GM12878 (cell line): ENCODE data around the gene TREML1. TPM values are rescaled to one million over a fixed set of nuclear protein-coding genes. Genes with fewer than 3 reads are reported as not detected.

Experiments
- ATAC-seq: fragments of 200-7000 bp; cut with Tn5 transposase; 3 replicates; pipeline ENCODE4 v1.9.1; 2020; ENCODE audit warnings: mild to moderate bottlenecking, moderate library complexity
- BruUV-seq: library from RNA; stranded (reverse); fragments of 400-500 nt; replicated peaks from 2 replicates; lab custom pipeline; 2021; lab: Mats Ljungman, UMichigan
- CTCF ChIA-PET: fragments of 300-600 bp; sonication (Branson Sonifier 250); formaldehyde crosslinking; extraction: SDS; loops from one replicate; lab custom pipeline; 2021; ENCODE audit warnings: inconsistent platforms; lab: Yijun Ruan, JAX
- POLR2A ChIA-PET: fragments of 350-600 bp; formaldehyde crosslinking; extraction: SDS; loops from one replicate; lab custom pipeline; 2021; ENCODE audit warnings: inconsistent platforms; lab: Charles Lee
- RAD21 ChIA-PET: fragments of 300-600 bp; sonication (Branson Sonifier 250); formaldehyde crosslinking; loops from one replicate; lab custom pipeline; 2023; ENCODE audit warnings: antibody characterized with exemption; ENCODE audit not compliant: unreplicated experiment; lab: Charles Lee
- SMC1A ChIA-PET: fragments of 300-600 bp; sonication (Branson Sonifier 250); formaldehyde crosslinking; loops from one replicate; lab custom pipeline; 2023; ENCODE audit not compliant: unreplicated experiment, uncharacterized antibody; lab: Charles Lee
- DNase-seq: peaks from one replicate; pipeline ENCODE4 v3.0.0-alpha.2; 2011; ENCODE audit warnings: low read depth, low spot score
- FAIRE-seq: peaks from 3 replicates; lab custom pipeline; 2011; peaks lifted over from hg19 to GRCh38; lab: Jason Lieb, UNC
- H2AFZ ChIP-seq: 2 replicates; pipeline ENCODE4 v1.6.0; 2011; ENCODE audit warnings: low read depth, low read length, control low read depth; ENCODE audit not compliant: control insufficient read depth
- H3K27ac ChIP-seq: 2 replicates; pipeline ENCODE4 v1.5.1; 2011; ENCODE audit warnings: control low read depth; ENCODE audit not compliant: control insufficient read depth, insufficient read depth
- H3K27me3 ChIP-seq, 2 experiments: replicated peaks in 1 of 2; 2 replicates each; pipeline versions ENCODE4 v1.6.0 to v1.6.1; 2011; ENCODE audit warnings: low read length in 1 of 2; ENCODE audit not compliant: control insufficient read depth in 2 of 2, insufficient read depth in 2 of 2
- H3K36me3 ChIP-seq, 2 experiments: 2 replicates each; pipeline ENCODE4 v1.5.1; 2011; ENCODE audit warnings: low read length in 1 of 2; ENCODE audit not compliant: control insufficient read depth in 2 of 2, insufficient read depth in 2 of 2
- H3K4me1 ChIP-seq: 2 replicates; pipeline ENCODE4 v1.6.1; 2011; ENCODE audit warnings: mild to moderate bottlenecking, low read length, moderate library complexity, mixed read lengths; ENCODE audit not compliant: control insufficient read depth, insufficient read depth
- H3K4me2 ChIP-seq: 2 replicates; pipeline ENCODE4 v1.6.0; 2011; ENCODE audit warnings: control low read depth; ENCODE audit not compliant: control insufficient read depth, insufficient read depth
- H3K4me3 ChIP-seq: fragments of 200-600 bp; sonication (generic); 2 replicates; pipeline ENCODE4 v1.5.1; 2016
- H3K79me2 ChIP-seq: 2 replicates; pipeline ENCODE4 v1.6.0; 2011; ENCODE audit warnings: low read length; ENCODE audit not compliant: control insufficient read depth, insufficient read depth
- H3K9ac ChIP-seq: 2 replicates; pipeline ENCODE4 v1.8.0; 2011; ENCODE audit warnings: low read length, control low read depth, mixed read lengths; ENCODE audit not compliant: control insufficient read depth, insufficient read depth
- H3K9me3 ChIP-seq: replicated peaks from 3 replicates; pipeline ENCODE4 v1.5.1; 2011; ENCODE audit warnings: mild to moderate bottlenecking, low read length; ENCODE audit not compliant: control insufficient read depth, insufficient read depth
- H4K20me1 ChIP-seq: 2 replicates; pipeline ENCODE4 v1.6.0; 2011; ENCODE audit not compliant: control insufficient read depth, insufficient read depth
- CEBPZ ChIP-seq: fragments of 150-350 bp; IDR thresholded peaks from 2 replicates; pipeline ENCODE4 v1.6.1; 2016; ENCODE audit warnings: low read depth, low read length
- CREM ChIP-seq: IDR thresholded peaks from 2 replicates; pipeline ENCODE4 v1.6.1; 2014; ENCODE audit warnings: antibody characterized with exemption, low read depth
- HDGF ChIP-seq: fragments of 450-650 bp; IDR thresholded peaks from 2 replicates; pipeline ENCODE4 v1.6.1; 2016; ENCODE audit warnings: antibody characterized with exemption
- IRF3 ChIP-seq: fragments of 450-650 bp; IDR thresholded peaks from 2 replicates; pipeline ENCODE4 v1.6.1; 2014; ENCODE audit warnings: mild to moderate bottlenecking
- LARP7 ChIP-seq: fragments of 450-650 bp; IDR thresholded peaks from 2 replicates; pipeline ENCODE4 v1.6.1; 2017; ENCODE audit warnings: mild to moderate bottlenecking
- MAX ChIP-seq: IDR thresholded peaks from 2 replicates; pipeline ENCODE4 v1.6.1; 2012; ENCODE audit warnings: low read depth, low read length, improper control_type of control experiment
- RCOR1 ChIP-seq: conservative IDR thresholded peaks from 2 replicates; pipeline ENCODE4 v1.6.1; 2012; ENCODE audit warnings: low read depth, low read length, improper control_type of control experiment
- SMC3 ChIP-seq: IDR thresholded peaks from 2 replicates; pipeline ENCODE4 v1.6.1; 2011; ENCODE audit warnings: low read length, improper control_type of control experiment, borderline replicate concordance
- TARDBP ChIP-seq: IDR thresholded peaks from 2 replicates; pipeline ENCODE4 v1.6.1; 2016; ENCODE audit warnings: borderline replicate concordance
- TBL1XR1 ChIP-seq: IDR thresholded peaks from 2 replicates; pipeline ENCODE4 v1.6.1; 2012; ENCODE audit warnings: low read depth, low read length, improper control_type of control experiment
- WGBS: methylation state at CpG from one replicate; pipeline ENCODE4 v1.1.6; 2016; ENCODE audit warnings: low lambda C conversion rate; ENCODE audit not compliant: insufficient replicate concordance, insufficient coverage; ENCODE audit errors: missing lambda C conversion rate; 5-methylcytosine and 5-hydroxymethylcytosine counted together
- in situ Hi-C: fragments of 300-500 bp; cut with MboI; formaldehyde crosslinking; loops from 9 replicates; pipeline ENCODE4 v1.14.3; 2018; ENCODE audit warnings: mixed read lengths
- intact Hi-C: fragments of 100-400 bp; cut with micrococcal nuclease; formaldehyde crosslinking; loops from one replicate; pipeline ENCODE4 v1.14.2; 2022; ENCODE audit not compliant: unreplicated experiment
- polyA plus RNA-seq, 11 experiments: library from polyadenylated mRNA; depleted of rRNA in 4 of 11; unstranded in 6 of 11; stranded (reverse) in 5 of 11; fragments of >200 nt; fragmentation: Nextera tagmentation in 4 of 11; fragmentation: Illumina TruSeq in 1 of 11; extraction: Ambion mirVana in 4 of 11; extraction: Trizol in 1 of 11; gene quantifications; 1 replicate in 1 of 11; 2 replicates in 10 of 11; pipeline versions ENCODE4 v1.2.1 to v1.2.3, GENCODE V29; 2011 to 2016; ENCODE audit warnings: inconsistent platforms in 2 of 11, missing spikeins in 2 of 11, low read depth in 1 of 11
- total RNA-seq, 4 experiments: library from RNA; depleted of rRNA in 3 of 4; stranded (reverse); fragments of >200 nt in 3 of 4; fragmentation: Illumina TruSeq in 1 of 4; extraction: Trizol in 1 of 4; gene quantifications; 2 replicates each; pipeline versions ENCODE4 v1.2.1 to v1.2.3, GENCODE V29; 2013 to 2021

Gene TREML1
- total and polyA plus RNA-seq, 10 of the 15 experiments (the other 5 are each of a cell fraction or from before 2014, with no cell fraction given): 0.21 TPM; not detected in 9

GRCh38 chr6:41147917-41148316, 6.2 kb downstream of the TREML1 start:
- TF ChIP-seq HDGF (no peak), MAX (no peak)
- Histone ChIP-seq H3K79me2 (no peaks in the 10 kb centered on the region), H3K4me1 (no peaks in the 10 kb centered on the region), H3K27ac (no peak overlapping the region), H3K9ac (no peak overlapping the region), H3K9me3 (no peaks in the 10 kb centered on the region), H3K27me3 (no peaks in the 10 kb centered on the region; a peak in 1 of 4 replicates), H3K4me3 (no peak overlapping the region), H3K36me3 (no peaks in the 10 kb centered on the region), H2AFZ (no peak overlapping the region), H3K4me2 (no peak overlapping the region), H4K20me1 (no peaks in the 10 kb centered on the region)
- intact Hi-C loops: no loop called here
- in situ Hi-C loops: no loop called here
- ATAC-seq (no peak), FAIRE-seq (no peak), DNase-seq (no peak)
- CTCF ChIA-PET: no interaction called here
- POLR2A ChIA-PET: no interaction called here
- WGBS: 90% methylated on average over 1 of the region's 1 CpG
- BruUV-seq: no TSS peak
- SMC1A ChIA-PET: interaction anchor here (1.2 kb wide), 1 partner anchor 34 kb away, joined by 4 read pairs; no protein-coding TSS in a partner anchor
- RAD21 ChIA-PET: no interaction called here

GRCh38 chr6:41136911-41137310, 17.2 kb downstream of the TREML1 start:
- Histone ChIP-seq H3K36me3 (no peaks in the 10 kb centered on the region), H3K4me3 (no peak overlapping the region), H3K27me3 (no peaks in the 10 kb centered on the region; a peak in 2 of 4 replicates), H3K4me1 (no peaks in the 10 kb centered on the region), H3K79me2 (no peaks in the 10 kb centered on the region), H3K9ac (no peak overlapping the region), H3K4me2 (no peak overlapping the region), H4K20me1 (no peaks in the 10 kb centered on the region), H2AFZ (no peak overlapping the region), H3K27ac (no peak overlapping the region), H3K9me3 (no peaks in the 10 kb centered on the region)
- no peak for ATAC-seq
- ChIA-PET CTCF (no interaction called here), POLR2A (no interaction called here), SMC1A (interaction anchor here (1.1 kb wide), 1 partner anchor 11 kb away, joined by 3 read pairs; no protein-coding TSS in a partner anchor), RAD21 (no interaction called here)
- no peak for FAIRE-seq
- in situ Hi-C loops: no loop called here
- BruUV-seq: no TSS peak
- intact Hi-C loops: no loop called here
- no peak for DNase-seq
- TF ChIP-seq CREM (no peak), IRF3 (no peak), LARP7 (no peak), CEBPZ (no peak), TARDBP (no peak), SMC3 (no peak), TBL1XR1 (no peak), RCOR1 (no peak)
